ENCODE results near the gene LDOC1. TPM values are rescaled to one million over a fixed set of nuclear protein-coding genes. Genes with fewer than 3 reads are reported as not detected.

Gene LDOC1
- total RNA-seq (2012; rRNA removed) (5.4 and 7.2 TPM in 2 replicates), polyA plus RNA-seq (2012; rRNA removed) (52.1 and 60.0 TPM in 2 replicates), Bru-seq, nascent RNA (percentile 85 among the genes with signal in this experiment), BruChase-seq, experiment 1, labeled RNA remaining after a 6-hour chase (percentile 93 among the genes with signal in this experiment), BruChase-seq, experiment 2, labeled RNA remaining after a 2-hour chase (percentile 89 among the genes with signal in this experiment)
- polyA plus RNA-seq (2012; cell fraction: cytosol; rRNA removed): 50.4 and 70.5 TPM in 2 replicates
- polyA plus RNA-seq (2012; cell fraction: nucleus; rRNA removed; ENCODE audit: low replicate concordance): 40.4 and 48.9 TPM in 2 replicates
- long read RNA-seq, transcript LDOC1-201 (1 exons, 1,381 nt): major isoform, 52 of 53 reads
- long read RNA-seq, partial matches to known transcripts: 0 of 53 reads
- long read RNA-seq, other reads (novel, unspliced or antisense): 1 of 53 reads

- Histone ChIP-seq H3K9ac (ENCODE audit: low read depth, low read length) (peak within 1 kb of the TSS; percentile 93), H3K27me3 (ENCODE audit: control insufficient read depth, insufficient read depth, low read length) (no peaks in the 10 kb centered on the region), H4K91ac (ENCODE audit: insufficient read depth, low read depth, low read length) (peak within 1 kb of the TSS; percentile 50), H3K36me3 (ENCODE audit: control insufficient read depth, insufficient read depth, low read length) (no peaks in the 10 kb centered on the region), H2BK20ac (ENCODE audit: low read depth, low read length) (no peak within 1 kb of the TSS; the same call in 1 of the 2 replicates), H3K56ac (ENCODE audit: extremely low read depth, insufficient read depth, low read length) (peak within 1 kb of the TSS; percentile 47; the same call in 1 of the 2 replicates), H3K27ac (ENCODE audit: insufficient read depth, low read length) (peak within 1 kb of the TSS; percentile 85), H3K18ac (ENCODE audit: low read depth, low read length) (peak within 1 kb of the TSS; percentile 84), H3K9me1 (ENCODE audit: insufficient read depth, low read length) (peaks cover 6% of the 10 kb centered on the region; the same call in 1 of the 2 replicates), H3K4me2 (ENCODE audit: low read depth, low read length) (peak within 1 kb of the TSS; percentile 79), H4K20me1 (ENCODE audit: insufficient read depth, low read length) (no peaks in the 10 kb centered on the region), H2BK5ac (ENCODE audit: low read depth, low read length, poor library complexity, severe bottlenecking) (peak within 1 kb of the TSS; percentile 59), H3K4me1 (ENCODE audit: control insufficient read depth, insufficient read depth, low read length) (peaks cover 4% of the 10 kb centered on the region; the same call in 1 of the 2 replicates), H4K5ac (ENCODE audit: low read depth, low read length) (peak within 1 kb of the TSS; percentile 86), H2BK120ac (ENCODE audit: low read depth, low read length) (peak within 1 kb of the TSS; percentile 66; the same call in 1 of the 2 replicates), H3K9me3 (ENCODE audit: control insufficient read depth, insufficient read depth, low read length) (no peaks in the 10 kb centered on the region), H3K23ac (ENCODE audit: low read depth, low read length) (peak within 1 kb of the TSS; percentile 31; the same call in 1 of the 2 replicates), H2BK15ac (ENCODE audit: low read depth, low read length) (0 out of 3 replicates have a peak within 1 kb of the TSS, but pooled peaks have one; percentile 40), H4K8ac (ENCODE audit: low read depth in 2 of 2, low read length in 2 of 2) (peak within 1 kb of the TSS; percentile 87 to 98; a peak in 3 of 4 replicates), H3K4me3 (ENCODE audit: insufficient read depth, low read depth, low read length) (peak within 1 kb of the TSS; percentile 99), H3K4ac (ENCODE audit: low read depth, low read length) (peak within 1 kb of the TSS; percentile 84), H2AFZ (replicated peaks; ENCODE audit: low read length, poor library complexity) (peak within 1 kb of the TSS; percentile 97), H2AK5ac (ENCODE audit: low read depth, low read length) (peak within 1 kb of the TSS; percentile 50; the same call in 1 of the 2 replicates), H3K14ac (replicated peaks; ENCODE audit: low read depth, low read length) (peak within 1 kb of the TSS; percentile 82), H3K79me1 (ENCODE audit: low read depth in 1 of 2, low read length in 2 of 2) (peaks cover 4 to 12% of the 10 kb centered on the region in 2 experiments; a peak in 3 of 4 replicates), H2AK9ac (replicated peaks; ENCODE audit: low read depth, low read length, poor library complexity) (peak within 1 kb of the TSS; percentile 90)
- 31% methylated on average over 43 of the region's 83 CpGs; no CpG with 5 or more reads in 1 of the 2 experiments for WGBS, 2 experiments (ENCODE audit: extremely low coverage in 2 of 2, insufficient read length in 1 of 2)
- dilution Hi-C loops (cut with HindIII; ENCODE audit: low sequenced_read_pairs, unreplicated experiment) (no loop called here), intact Hi-C loops (cut with micrococcal nuclease) (loop anchor here (5.0 kb wide), 1 partner anchor 100 kb away; no protein-coding TSS in a partner anchor), in situ Hi-C loops (cut with MboI; ENCODE audit: low sequenced_read_pairs) (no loop called here)
- TF ChIP-seq BHLHE40 (IDR thresholded peaks at IDR 0.05; ENCODE audit: low read depth, low read length): no peak
- TF ChIP-seq ELK1 (IDR thresholded peaks at IDR 0.05; ENCODE audit: borderline replicate concordance, low read depth, low read length): no peak
- peak; percentile 65; the same call in 1 of the 2 replicates for TF ChIP-seq MXI1 (IDR thresholded peaks at IDR 0.05; ENCODE audit: borderline replicate concordance, low read depth, low read length)
- TF ChIP-seq MAZ (IDR thresholded peaks at IDR 0.05; ENCODE audit: borderline replicate concordance, low read depth, low read length): peak; percentile 59; the same call in 1 of the 2 replicates
- no peak for TF ChIP-seq FOS (IDR thresholded peaks at IDR 0.05; ENCODE audit: low read depth, low read length)
- ATAC-seq (ENCODE audit: low read depth) (peak; percentile 98), DNase-seq (peak; percentile 71)
- CTCF ChIA-PET: no interaction called here
- TSS peak; percentile 96 for BruUV-seq (replicated peaks)
- POLR2A ChIA-PET (ENCODE audit: unreplicated experiment): interaction anchor here (1.0 kb wide), 1 partner anchor 9 kb away, joined by 3 read pairs; no protein-coding TSS in a partner anchor
Observed at GRCh38 chrX:141176586-141177451, at the start of gene LDOC1. LDOC1 (minus strand) TSS chrX:141177129; CDS start chrX:141177021, 108 bp downstream.

All from IMR-90 (cell line).